Measurements from ENCODE around the gene CHST8. TPM values are rescaled to one million over a fixed set of nuclear protein-coding genes. Genes with fewer than 3 reads are reported as not detected.

Gene CHST8
- total and polyA plus RNA-seq, 2 donors = 0.23 to 0.47 TPM

GRCh38 chr19:33673258-33673875, 51.6 kb downstream of the CHST8 start:
- Histone ChIP-seq H3K36me3 (ENCODE audit: control insufficient read depth in 2 of 2, insufficient read depth in 2 of 2, low read length in 1 of 2) (no peaks in the 10 kb centered on the region), H3K27me3 (ENCODE audit: control insufficient read depth in 2 of 2, insufficient read depth in 1 of 2, low read length in 1 of 2) (no peaks in the 10 kb centered on the region), H3K9me3 (ENCODE audit: control insufficient read depth in 2 of 2, insufficient read depth in 1 of 2, low read length in 1 of 2) (no peaks in the 10 kb centered on the region), H3K27ac (ENCODE audit: low read depth in 1 of 2, low read length in 1 of 2) (no peak overlapping the region), H3K4me3 (ENCODE audit: low read length in 2 of 2) (no peak overlapping the region), H3K4me1 (ENCODE audit: control insufficient read depth in 2 of 2, insufficient read depth in 2 of 2, low read length in 2 of 2) (no peaks in the 10 kb centered on the region)
- 89% methylated on average over 9 of the region's 9 CpGs for WGBS
- no peak for DNase-seq (ENCODE audit: low read depth in 6 of 9, low spot score in 9 of 9)

GRCh38 chr19:33673996-33674625, 52.4 kb downstream of the CHST8 start:
- Histone ChIP-seq H3K9me3 (ENCODE audit: control insufficient read depth in 2 of 2, insufficient read depth in 1 of 2, low read length in 1 of 2) (no peaks in the 10 kb centered on the region), H3K27me3 (ENCODE audit: control insufficient read depth in 2 of 2, insufficient read depth in 1 of 2, low read length in 1 of 2) (no peaks in the 10 kb centered on the region), H3K4me1 (ENCODE audit: control insufficient read depth in 2 of 2, insufficient read depth in 2 of 2, low read length in 2 of 2) (no peaks in the 10 kb centered on the region), H3K4me3 (ENCODE audit: low read length in 2 of 2) (no peak overlapping the region), H3K36me3 (ENCODE audit: control insufficient read depth in 2 of 2, insufficient read depth in 2 of 2, low read length in 1 of 2) (no peaks in the 10 kb centered on the region), H3K27ac (ENCODE audit: low read depth in 1 of 2, low read length in 1 of 2) (no peak overlapping the region)
- WGBS = 74% methylated on average over 10 of the region's 10 CpGs
- DNase-seq (ENCODE audit: low read depth in 6 of 9, low spot score in 9 of 9) = no peak

GRCh38 chr19:33674626-33675367, 53.0 kb downstream of the CHST8 start:
- WGBS = 71% methylated on average over 10 of the region's 10 CpGs
- no peaks in the 10 kb centered on the region for H3K9me3 ChIP-seq (ENCODE audit: control insufficient read depth in 2 of 2, insufficient read depth in 1 of 2, low read length in 1 of 2)
- no peaks in the 10 kb centered on the region for H3K36me3 ChIP-seq (ENCODE audit: control insufficient read depth in 2 of 2, insufficient read depth in 2 of 2, low read length in 1 of 2)
- DNase-seq (ENCODE audit: low read depth in 6 of 9, low spot score in 9 of 9) = no peak
- no peak overlapping the region for H3K4me3 ChIP-seq (ENCODE audit: low read length in 2 of 2)
- no peaks in the 10 kb centered on the region for H3K27me3 ChIP-seq (ENCODE audit: control insufficient read depth in 2 of 2, insufficient read depth in 1 of 2, low read length in 1 of 2)
- no peaks in the 10 kb centered on the region for H3K4me1 ChIP-seq (ENCODE audit: control insufficient read depth in 2 of 2, insufficient read depth in 2 of 2, low read length in 2 of 2)
- H3K27ac ChIP-seq (ENCODE audit: low read depth in 1 of 2, low read length in 1 of 2) = no peak overlapping the region

- no peaks in the 10 kb centered on the region for H3K27me3 ChIP-seq (ENCODE audit: control insufficient read depth in 2 of 2, insufficient read depth in 1 of 2, low read length in 1 of 2)
- H3K9me3 ChIP-seq (ENCODE audit: control insufficient read depth in 2 of 2, insufficient read depth in 1 of 2, low read length in 1 of 2) = no peaks in the 10 kb centered on the region
- WGBS = 60% methylated on average over 7 of the region's 7 CpGs
- no peak for DNase-seq (ENCODE audit: low read depth in 6 of 9, low spot score in 9 of 9)
- H3K4me1 ChIP-seq (ENCODE audit: control insufficient read depth in 2 of 2, insufficient read depth in 2 of 2, low read length in 2 of 2) = no peaks in the 10 kb centered on the region
- no peaks in the 10 kb centered on the region for H3K36me3 ChIP-seq (ENCODE audit: control insufficient read depth in 2 of 2, insufficient read depth in 2 of 2, low read length in 1 of 2)
- no peak overlapping the region for H3K4me3 ChIP-seq (ENCODE audit: low read length in 2 of 2)
- H3K27ac ChIP-seq (ENCODE audit: low read depth in 1 of 2, low read length in 1 of 2) = no peak overlapping the region
These were observed 53.9 kb downstream of the CHST8 start for GRCh38 chr19:33675501-33676124.

GRCh38 chr19:33676999-33677665, 55.4 kb downstream of the CHST8 start:
- no peak for DNase-seq (ENCODE audit: low read depth in 6 of 9, low spot score in 9 of 9)
- Histone ChIP-seq H3K9me3 (ENCODE audit: control insufficient read depth in 2 of 2, insufficient read depth in 1 of 2, low read length in 1 of 2) (no peaks in the 10 kb centered on the region), H3K4me1 (ENCODE audit: control insufficient read depth in 2 of 2, insufficient read depth in 2 of 2, low read length in 2 of 2) (no peaks in the 10 kb centered on the region), H3K4me3 (ENCODE audit: low read length in 2 of 2) (no peak overlapping the region), H3K27ac (ENCODE audit: low read depth in 1 of 2, low read length in 1 of 2) (no peak overlapping the region), H3K36me3 (ENCODE audit: control insufficient read depth in 2 of 2, insufficient read depth in 2 of 2, low read length in 1 of 2) (no peaks in the 10 kb centered on the region), H3K27me3 (ENCODE audit: control insufficient read depth in 2 of 2, insufficient read depth in 1 of 2, low read length in 1 of 2) (no peaks in the 10 kb centered on the region)
- 75% methylated on average over 7 of the region's 7 CpGs for WGBS

- H3K27me3 ChIP-seq (ENCODE audit: control insufficient read depth in 2 of 2, insufficient read depth in 1 of 2, low read length in 1 of 2) = no peaks in the 10 kb centered on the region
- no peak for DNase-seq (ENCODE audit: low read depth in 6 of 9, low spot score in 9 of 9)
- no peaks in the 10 kb centered on the region for H3K9me3 ChIP-seq (ENCODE audit: control insufficient read depth in 2 of 2, insufficient read depth in 1 of 2, low read length in 1 of 2)
- H3K27ac ChIP-seq (ENCODE audit: low read depth in 1 of 2, low read length in 1 of 2) = no peak overlapping the region
- H3K4me1 ChIP-seq (ENCODE audit: control insufficient read depth in 2 of 2, insufficient read depth in 2 of 2, low read length in 2 of 2) = no peaks in the 10 kb centered on the region
- H3K36me3 ChIP-seq (ENCODE audit: control insufficient read depth in 2 of 2, insufficient read depth in 2 of 2, low read length in 1 of 2) = no peaks in the 10 kb centered on the region
- H3K4me3 ChIP-seq (ENCODE audit: low read length in 2 of 2) = no peak overlapping the region
- 61% methylated on average over 5 of the region's 5 CpGs for WGBS
These were observed 56.1 kb downstream of the CHST8 start for GRCh38 chr19:33677745-33678426.

GRCh38 chr19:33678796-33679585, 57.2 kb downstream of the CHST8 start:
- H3K36me3 ChIP-seq (ENCODE audit: control insufficient read depth in 2 of 2, insufficient read depth in 2 of 2, low read length in 1 of 2) = no peaks in the 10 kb centered on the region
- H3K9me3 ChIP-seq (ENCODE audit: control insufficient read depth in 2 of 2, insufficient read depth in 1 of 2, low read length in 1 of 2) = no peaks in the 10 kb centered on the region
- no peak for DNase-seq (ENCODE audit: low read depth in 6 of 9, low spot score in 9 of 9)
- H3K27me3 ChIP-seq (ENCODE audit: control insufficient read depth in 2 of 2, insufficient read depth in 1 of 2, low read length in 1 of 2) = peaks cover 0 to 6% of the 10 kb centered on the region in 2 donors
- no peak overlapping the region for H3K4me3 ChIP-seq (ENCODE audit: low read length in 2 of 2)
- WGBS = 88% methylated on average over 12 of the region's 12 CpGs
- H3K4me1 ChIP-seq (ENCODE audit: control insufficient read depth in 2 of 2, insufficient read depth in 2 of 2, low read length in 2 of 2) = no peaks in the 10 kb centered on the region
- H3K27ac ChIP-seq (ENCODE audit: low read depth in 1 of 2, low read length in 1 of 2) = no peak overlapping the region

GRCh38 chr19:33679696-33680095, 57.9 kb downstream of the CHST8 start:
- H3K27me3 ChIP-seq (ENCODE audit: control insufficient read depth in 2 of 2, insufficient read depth in 1 of 2, low read length in 1 of 2) = peaks cover under 1 to 13% of the 10 kb centered on the region in 2 donors
- H3K4me1 ChIP-seq (ENCODE audit: control insufficient read depth in 2 of 2, insufficient read depth in 2 of 2, low read length in 2 of 2) = no peaks in the 10 kb centered on the region
- no peaks in the 10 kb centered on the region for H3K9me3 ChIP-seq (ENCODE audit: control insufficient read depth in 2 of 2, insufficient read depth in 1 of 2, low read length in 1 of 2)
- H3K27ac ChIP-seq (ENCODE audit: low read depth in 1 of 2, low read length in 1 of 2) = no peak overlapping the region
- no peak overlapping the region for H3K4me3 ChIP-seq (ENCODE audit: low read length in 2 of 2)
- WGBS = 86% methylated on average over 5 of the region's 5 CpGs
- H3K36me3 ChIP-seq (ENCODE audit: control insufficient read depth in 2 of 2, insufficient read depth in 2 of 2, low read length in 1 of 2) = no peaks in the 10 kb centered on the region
- DNase-seq (ENCODE audit: low read depth in 6 of 9, low spot score in 9 of 9) = no peak
